NCI-H1436 treated with DMSO at 0.1 percent for 48 hours (cell line): ENCODE data around the gene GATA6.

Source experiments
- DNase-seq: peaks from one replicate; lab custom pipeline; 2025; lab: John Stamatoyannopoulos, UW

Gene GATA6

DNA sequence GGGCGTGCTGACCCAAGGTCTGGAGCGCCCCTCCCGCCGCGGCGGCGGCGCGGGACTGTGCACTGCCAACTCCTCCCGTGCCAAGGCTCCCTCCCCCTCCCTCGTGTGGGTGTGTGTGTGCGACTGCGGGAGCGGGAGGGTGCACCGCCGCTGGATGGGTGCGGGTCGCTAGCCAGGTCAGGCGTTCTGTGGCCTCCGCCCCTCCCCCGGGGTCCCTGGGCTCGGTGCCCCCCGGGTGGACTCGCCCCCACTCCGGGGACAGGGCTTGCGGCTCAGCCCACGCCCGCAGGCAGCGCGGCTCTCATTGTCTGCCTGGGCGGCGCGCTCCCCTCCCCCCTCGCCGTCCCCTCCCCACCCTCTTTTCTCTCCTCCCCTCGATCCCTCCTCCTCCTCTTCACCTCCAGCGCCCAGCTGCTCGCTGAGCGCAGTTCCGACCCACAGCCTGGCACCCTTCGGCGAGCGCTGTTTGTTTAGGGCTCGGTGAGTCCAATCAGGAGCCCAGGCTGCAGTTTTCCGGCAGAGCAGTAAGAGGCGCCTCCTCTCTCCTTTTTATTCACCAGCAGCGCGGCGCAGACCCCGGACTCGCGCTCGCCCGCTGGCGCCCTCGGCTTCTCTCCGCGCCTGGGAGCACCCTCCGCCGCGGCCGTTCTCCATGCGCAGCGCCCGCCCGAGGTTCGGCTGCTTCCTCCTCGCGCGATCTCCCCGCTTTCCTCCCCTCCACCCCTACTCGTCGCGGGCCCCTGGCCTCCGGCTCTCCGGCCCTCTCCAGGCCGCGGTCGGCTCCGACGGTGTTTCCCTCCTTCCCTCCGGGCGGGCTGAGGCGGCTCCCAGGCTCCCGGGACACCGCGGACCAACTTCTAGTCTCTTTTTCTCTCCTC is at the start of gene GATA6:
Gene GATA6, plus strand, starts transcription at position 579 of the 878 bp plus-strand sequence. CDS start 1,556 bp downstream, outside the sequence.
- DNase-seq, result peak; percentile 26

DNA sequence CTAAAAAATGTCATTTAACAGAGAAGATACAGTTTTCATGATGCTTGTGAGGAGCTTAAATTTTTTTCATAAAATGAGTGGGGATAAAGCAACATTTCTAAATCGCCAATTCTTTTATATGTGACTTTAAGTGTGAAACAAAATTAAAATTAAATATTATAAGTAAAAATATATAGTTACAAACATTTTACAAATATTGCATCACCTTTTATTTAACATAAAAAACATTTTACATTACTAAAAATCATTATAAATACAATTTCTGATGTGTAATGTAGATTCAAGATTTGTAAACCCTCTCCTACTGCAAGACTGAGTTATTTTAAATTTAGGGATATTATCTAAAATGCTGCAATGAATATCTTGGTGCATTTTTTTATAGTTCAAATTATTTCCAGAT is 44.4 kb upstream of the GATA6 start:
- DNase-seq, result no peak

DNA sequence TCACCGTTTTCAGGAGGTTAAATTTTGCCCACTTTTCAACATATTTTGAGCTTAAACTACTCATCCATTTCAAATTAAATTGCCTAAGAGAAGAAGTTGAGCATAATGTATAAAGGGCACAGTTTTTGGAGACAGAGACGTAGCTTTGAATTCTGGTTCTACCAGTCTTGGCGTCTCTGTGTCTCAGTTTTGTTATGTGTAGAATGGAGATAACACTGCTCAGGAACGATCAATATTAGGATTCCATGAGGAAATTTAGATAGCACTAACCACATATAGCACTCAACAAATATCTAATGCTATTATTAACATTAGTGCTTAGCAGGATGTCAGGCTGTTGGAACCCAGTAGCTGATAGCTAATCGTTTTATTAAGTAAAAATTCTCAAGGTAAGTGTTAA is 40.4 kb upstream of the GATA6 start:
- DNase-seq, result no peak

DNA sequence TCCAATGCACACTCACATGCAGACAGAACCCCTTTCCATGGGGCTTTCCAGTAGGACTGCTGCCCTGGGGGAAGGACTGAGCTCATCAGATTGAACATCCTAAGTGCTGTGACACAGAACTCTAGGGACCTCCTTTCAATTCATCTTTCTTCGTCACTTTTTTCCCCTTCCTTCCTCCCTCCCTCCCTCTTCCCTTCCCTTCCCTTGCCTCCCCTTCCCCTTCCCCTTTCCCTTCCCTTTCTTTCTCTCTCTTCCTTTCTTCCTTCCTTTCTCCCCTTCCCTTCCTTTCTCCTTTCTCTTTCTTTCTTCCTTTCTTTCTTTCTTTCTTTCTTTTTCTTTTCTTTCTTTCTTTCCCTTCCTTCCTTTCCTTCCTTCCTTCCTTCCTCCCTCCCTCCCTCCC is 39.6 kb upstream of the GATA6 start:
- DNase-seq, result no peak

DNA sequence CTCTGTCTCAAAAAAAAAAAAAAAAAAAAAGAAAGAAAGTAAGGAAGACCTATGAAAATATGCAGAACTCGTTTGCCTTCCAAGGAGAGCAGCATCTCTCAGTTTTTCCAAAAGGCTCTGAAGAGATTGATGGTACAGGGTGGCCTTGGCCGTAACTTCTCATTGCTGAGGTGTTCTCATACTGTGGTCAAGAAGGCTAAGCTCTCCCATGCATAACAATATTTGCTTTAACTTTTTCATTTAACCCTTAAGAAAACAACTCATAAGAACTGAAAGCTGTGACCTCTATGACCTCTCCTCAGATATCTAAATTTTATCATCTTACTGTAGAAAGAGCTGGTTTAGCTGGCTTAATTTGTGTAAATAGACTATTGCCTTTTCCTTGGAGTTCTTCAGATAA is 37.1 kb upstream of the GATA6 start:
- no peak for DNase-seq

DNA sequence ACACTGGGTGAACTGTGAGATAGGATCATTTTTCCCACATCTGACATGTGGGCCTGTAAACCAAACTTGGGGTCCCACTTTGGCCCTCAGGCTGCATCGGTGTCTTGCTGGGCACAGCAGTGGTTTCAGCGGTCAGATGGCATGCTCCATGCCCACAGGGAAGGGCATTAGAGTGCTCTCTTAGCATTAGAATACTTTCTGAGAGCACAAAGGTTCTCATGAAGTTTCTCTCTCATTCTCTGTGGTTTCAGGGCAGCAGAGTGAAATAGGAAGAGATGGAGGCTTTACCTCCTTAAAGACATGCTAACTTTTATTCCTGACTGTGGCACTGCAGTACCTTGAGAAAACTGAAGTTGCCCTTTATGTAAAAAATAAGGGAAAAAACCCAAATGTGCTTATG is 36.6 kb upstream of the GATA6 start:
- DNase-seq, result no peak

DNA sequence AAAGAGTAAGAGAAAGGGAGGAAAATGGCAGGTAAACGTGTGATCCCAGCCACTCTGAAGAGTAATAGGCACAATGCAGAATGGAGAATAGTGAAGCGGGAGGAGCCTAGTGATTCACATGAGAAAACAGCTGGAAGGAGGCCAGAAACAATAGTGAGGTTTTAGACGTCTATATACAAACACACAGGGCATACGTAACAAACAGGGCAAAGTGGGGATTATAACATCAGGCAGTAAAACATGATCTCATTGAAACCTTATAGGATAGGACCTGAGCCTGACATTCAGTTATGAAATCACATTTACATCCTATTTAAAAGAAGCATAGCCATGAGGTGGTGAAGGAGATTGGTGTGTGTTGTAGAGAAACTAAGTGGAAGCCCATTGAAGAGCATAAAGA is 33.0 kb upstream of the GATA6 start:
- no peak for DNase-seq

DNA sequence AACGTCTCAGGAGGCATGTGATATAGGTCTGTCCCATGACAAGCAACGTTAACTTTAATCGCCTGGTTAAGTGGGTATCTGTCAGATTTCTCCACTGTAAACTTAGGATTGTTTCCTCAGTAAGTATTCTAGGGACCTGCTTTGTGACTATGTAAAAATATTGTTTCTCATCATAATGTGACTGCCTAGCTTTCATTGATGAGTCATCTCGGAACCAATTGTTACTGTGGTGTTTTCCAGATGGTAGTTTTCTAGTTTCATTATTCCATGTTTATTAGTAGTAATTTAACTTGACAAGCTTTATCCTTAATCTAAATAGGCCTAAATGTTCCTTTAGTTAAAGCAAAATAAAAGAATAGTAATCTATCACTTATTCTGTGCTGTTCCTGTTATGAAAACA is 28.2 kb upstream of the GATA6 start:
- no peak for DNase-seq

DNA sequence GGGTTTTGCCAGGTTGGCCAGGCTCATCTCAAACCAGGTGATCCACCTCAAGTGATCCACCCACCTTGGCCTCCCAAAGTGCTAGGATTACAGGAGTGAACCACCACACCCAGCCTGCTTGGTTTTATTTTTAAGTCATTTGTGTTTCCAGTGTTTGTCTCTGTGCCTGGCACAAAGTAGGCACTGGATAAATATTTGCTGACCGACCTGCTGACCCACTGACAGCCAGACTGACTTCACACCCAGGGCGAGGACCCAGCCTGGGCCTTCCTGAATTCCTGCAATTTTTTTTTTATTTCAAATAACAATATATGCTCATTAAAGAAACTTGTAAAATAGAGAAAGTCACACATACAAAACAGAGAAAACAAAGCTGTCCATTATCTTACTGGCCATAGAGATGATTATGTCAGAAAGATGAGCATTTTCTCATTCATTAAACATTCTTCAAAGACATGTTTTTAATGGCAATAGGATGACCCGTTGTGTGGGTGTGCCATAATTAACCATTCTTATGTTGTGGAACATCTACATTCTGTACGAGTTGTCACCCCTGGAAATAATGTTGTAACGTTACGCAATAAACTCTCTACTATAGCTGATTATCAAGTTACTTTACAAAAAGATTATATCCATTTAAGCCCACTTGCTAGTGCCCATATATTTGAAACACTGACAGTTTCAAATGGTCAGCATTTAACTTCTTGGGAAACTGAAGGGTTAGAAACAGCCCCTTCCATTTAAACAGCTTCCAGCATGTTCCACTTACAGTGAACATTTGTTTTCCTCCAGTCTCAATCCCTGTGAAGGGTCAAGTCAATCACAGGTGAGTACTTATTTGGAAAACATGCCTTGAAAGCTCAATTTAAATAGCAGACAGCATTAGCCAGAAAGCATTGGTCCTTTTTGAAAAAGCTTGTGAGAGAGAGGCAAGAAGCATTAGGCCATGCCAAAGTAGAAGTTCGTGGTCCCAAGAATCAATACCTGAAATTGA is 25.7 kb upstream of the GATA6 start:
- no peak for DNase-seq

DNA sequence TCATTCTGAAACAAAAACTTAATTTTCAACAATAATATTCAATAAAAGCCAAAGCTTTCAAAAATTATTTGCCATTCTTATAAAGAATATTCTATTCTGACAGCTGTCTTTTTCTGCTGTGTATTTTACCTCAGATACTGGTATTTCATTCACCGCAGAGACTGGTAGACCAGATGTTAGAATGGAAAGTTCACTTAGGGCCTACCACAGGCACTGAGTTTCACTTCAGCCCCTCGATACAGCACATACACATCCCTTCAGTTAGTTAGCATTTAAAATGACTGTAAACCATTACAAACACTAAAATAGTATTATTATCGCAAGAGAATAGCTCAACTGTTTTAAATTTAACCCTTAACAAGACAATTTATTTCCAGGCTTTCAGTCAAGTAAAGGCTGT is 24.2 kb upstream of the GATA6 start:
- no peak for DNase-seq

DNA sequence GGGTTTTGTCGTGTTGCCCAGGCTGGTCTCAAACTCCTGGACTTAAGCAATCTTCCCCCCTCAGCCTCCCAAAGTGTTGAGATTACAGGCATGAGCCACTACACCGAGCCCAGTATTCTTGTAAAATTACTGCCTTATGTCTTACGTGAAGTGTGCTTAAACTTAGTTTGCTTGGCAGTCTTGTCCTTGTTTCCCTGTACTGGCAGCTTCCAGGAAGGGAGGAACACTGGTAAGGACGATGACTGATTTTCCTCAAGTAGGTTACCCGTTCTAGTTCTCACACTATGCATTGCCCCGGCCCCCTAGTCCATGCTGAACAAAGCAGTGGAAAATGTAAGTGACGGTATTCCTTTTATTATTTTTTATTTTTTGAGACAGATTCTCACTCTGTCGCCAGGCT is 19.7 kb upstream of the GATA6 start:
- DNase-seq, result no peak

DNA sequence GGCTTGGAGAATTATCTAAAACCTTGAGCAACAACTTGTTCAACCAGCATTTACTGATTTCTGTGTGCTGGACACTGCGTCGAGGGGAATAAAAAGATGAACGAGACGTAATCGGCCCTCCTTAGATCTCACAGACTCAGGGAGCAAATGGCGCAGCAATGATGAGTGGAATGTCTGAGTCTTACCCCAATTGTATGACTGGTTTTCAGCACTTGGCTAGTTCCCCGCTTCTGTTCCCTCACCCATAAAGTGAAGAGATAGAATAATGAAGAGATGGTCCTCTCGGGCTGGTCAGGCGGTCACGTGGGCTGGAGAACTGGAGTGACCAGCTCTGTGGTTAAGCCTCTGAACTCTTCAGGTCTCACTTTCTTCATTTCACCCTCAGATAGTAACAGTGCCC is 17.3 kb upstream of the GATA6 start:
- no peak for DNase-seq

DNA sequence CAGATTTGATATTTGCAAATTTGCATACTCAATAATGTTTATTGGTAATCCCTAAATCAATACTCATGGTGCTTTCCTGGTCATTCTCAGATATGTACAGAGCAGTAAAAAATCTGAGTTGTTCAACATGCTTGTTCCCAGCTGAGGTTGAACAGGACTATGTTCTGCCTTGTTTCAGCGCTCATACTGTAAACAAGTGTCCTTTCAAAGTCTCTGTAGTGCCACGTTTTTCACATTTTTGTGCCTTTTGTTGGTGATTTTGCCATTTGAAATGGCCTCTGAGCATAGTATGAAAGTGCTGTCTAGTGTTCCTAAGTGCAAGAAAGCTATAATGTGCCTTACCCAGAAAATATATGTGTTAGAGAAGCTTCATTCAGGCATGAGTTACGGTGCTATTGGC is 16.0 kb upstream of the GATA6 start:
- DNase-seq, result no peak

DNA sequence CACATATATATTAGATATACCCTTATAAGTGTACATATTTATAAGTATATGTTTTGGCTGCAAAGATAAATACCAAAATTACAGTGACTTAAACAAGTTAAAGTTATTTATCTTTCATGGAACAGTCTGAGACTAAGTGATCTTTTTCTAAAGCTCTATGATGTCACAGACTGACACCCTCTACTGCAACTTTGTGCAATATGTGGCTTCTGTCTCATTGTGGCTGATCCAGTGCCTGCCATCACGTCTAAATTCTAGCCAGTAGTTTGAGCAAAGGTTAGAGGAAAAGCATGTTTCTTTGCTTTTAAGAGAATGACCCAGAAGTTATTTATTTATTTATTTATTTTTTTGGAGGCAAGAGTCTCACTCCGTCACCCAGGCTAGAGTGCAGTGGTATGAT is 13.8 kb upstream of the GATA6 start:
- no peak for DNase-seq

DNA sequence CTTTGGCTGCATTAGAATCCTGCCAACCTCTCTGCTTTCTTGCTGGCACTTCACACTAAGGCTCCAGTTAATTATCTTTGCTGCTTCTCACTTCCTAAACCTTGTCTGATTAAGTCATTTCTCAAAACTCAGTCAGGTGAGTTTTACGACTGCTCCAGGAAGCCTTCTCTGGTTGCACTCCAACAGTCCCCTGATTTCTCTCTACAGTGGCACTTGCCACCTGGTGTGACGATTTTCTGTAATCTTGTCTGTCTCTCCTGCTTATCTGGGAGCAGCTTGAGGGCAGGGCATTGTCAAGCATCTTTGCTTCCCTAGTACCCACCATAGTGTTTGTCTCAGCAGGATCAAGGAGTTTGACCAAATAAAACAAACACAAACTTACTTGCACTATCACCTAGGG is 10.4 kb upstream of the GATA6 start:
- no peak for DNase-seq

DNA sequence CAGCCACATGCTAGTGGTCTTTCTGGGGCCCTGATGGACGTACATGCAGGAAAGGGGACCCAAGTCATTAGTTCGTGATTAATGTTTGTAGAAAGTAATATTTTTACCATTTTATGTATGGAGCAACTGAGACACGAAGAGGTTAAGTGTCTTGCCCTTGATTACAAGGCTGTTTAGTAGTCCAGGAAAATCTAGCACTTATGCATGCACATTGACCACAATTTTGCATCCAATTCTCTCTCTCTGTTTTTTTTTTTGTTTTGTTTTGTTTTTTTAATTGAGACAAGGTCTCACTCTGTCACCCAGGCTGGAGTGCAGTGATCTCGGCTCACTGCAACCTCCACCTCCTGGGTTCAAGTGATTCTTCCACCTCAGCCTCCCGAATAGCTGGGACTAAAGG is 8.3 kb upstream of the GATA6 start:
- DNase-seq, result no peak

DNA sequence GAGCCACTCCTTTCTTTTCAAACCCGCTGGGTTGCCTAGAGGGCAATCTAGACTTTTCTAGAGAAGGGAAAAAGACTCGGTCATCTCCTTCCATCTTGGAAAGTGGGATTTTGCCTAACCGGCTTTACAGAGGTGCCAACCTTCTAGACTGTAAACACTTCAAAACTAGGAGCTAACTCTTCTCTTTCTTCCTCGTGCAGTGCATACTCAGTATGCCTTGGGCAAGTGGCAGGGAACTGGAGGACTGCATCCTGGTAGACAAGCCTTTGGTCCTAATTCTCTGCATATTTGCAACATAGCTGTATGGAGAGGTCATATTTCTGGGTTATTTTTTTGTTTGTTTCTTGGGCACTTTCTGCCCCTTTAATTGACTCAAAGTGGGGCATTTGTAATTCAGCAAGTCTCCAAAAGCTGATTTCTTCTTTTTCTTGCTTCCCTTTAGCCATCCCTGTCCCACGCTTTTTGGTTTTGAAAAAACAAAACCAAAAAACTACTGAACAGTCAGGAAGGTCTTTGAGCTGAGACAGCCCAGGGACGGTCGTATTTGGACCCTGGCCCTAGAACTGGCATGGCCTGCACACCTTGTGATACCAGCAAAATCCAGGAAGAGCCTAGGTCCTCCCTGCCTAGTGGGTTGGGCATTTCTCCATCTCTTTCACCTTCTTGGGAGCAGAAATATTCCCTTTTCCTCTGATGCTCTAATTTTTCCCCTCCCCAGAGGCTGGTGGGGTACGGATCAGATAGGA is 5.8 kb upstream of the GATA6 start:
- DNase-seq, result no peak

DNA sequence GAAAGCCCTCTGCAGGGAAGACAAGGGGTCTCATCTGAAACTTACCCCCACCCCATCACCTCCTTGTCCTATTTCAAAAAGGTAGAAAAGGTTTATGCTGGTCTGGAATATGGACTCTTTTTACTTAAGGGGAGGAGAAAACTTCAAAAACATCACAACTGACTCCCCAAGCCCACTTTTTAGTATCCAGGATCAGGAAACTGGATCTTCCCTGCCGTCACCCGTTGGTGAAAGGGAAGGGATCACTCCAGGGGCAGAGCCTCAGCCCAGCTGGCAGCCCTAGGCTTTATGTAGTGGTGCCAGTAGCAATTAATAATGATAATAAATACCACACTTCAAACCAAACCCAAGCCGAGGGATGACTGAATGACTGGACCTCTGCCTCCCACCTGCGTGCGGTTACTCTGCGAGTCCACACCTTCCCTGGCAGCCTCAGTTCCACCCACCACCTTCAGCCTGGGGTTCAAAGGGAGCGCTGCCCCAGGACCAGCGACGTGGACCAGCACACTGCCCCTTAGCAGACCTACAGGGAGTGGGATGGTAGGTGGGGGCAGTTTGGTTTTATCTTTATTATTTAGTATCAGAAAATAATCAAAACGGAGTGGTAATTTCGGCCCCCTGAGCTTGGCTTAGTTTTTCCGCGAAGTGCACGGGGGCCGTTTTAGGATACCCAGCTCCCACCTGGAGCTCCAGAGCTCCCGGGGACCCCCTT is 4.9 kb upstream of the GATA6 start:
- DNase-seq, result no peak

DNA sequence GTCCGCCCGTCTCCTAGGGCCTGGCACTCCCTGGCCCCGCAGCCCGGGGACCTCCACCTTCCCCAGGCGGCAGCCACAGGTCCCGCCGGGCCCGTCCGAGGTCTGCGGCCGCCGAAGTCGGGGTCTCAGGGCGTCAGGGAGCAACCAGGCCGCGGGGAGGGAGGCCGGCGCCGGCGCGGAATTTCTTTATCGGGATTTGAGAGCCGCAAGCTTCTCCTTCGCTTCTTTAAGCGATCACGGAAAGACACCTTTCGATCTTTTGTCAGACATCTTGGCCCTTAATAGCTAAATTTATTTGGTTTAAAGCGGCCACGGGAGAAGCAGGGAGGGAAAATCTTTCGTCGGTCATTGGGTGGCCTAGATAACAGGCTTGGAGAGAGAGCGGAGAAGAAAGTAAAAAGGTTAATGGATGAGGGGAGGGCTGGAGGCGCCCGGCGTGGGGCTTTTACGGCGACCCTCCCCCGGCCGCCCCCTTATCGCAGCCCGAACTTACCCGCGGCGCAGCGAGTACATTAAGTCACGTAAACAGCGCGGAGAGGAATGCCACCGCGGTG is 4.3 kb upstream of the GATA6 start:
- no peak for DNase-seq

DNA sequence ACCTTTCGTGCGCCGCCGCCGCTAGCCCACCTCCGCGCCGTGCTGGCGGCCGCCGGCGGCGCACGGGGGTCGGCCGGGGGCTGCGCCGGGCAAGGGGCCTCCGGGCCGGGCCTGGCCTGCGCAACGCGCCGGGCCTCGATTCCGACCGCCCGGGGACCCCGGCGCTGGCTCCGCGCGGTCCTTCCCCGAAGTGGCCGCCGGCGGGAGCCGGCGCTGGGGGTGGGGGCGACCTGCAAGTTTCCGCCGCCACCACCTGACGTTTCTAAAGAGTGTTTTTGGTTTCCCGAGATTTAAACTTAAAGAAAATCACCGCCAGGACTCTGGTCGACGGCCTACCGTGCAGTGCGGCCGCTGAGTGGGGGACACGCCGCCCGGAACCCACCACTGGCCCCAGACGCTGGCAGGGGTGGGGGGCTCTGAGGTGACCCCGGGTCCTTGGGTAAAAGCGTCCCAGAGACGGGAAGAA is 3.8 kb upstream of the GATA6 start:
- no peak for DNase-seq
